ENCODE data around the gene CNTN5.

The CNTN5 gene

GRCh38 chr11:99952816-99953215, 932.1 kb downstream of the CNTN5 start:
- peak; percentile 52 for DNase-seq

- no peak for DNase-seq
These were observed 939.8 kb downstream of the CNTN5 start for GRCh38 chr11:99960536-99960935.

DNA sequence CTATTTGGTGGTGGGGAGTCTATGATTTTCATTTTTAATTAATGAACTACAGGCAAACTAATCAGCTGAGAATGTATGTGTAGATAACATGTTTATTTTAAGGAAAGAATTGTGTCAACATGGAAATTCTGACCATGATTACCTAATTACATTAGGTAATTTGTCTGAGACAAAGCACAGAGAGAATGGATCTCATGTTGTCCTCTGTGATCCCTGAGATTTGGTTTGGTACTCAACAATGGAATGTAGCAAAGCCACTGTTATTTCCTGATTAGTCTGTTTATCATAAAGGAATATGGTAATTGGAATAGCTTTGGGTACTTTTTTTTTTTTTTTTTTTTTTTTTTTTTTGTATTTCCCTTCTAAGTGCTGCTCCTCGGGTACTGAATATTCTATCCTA, 947.6 kb downstream of the CNTN5 start:
- no peak for DNase-seq

DNA sequence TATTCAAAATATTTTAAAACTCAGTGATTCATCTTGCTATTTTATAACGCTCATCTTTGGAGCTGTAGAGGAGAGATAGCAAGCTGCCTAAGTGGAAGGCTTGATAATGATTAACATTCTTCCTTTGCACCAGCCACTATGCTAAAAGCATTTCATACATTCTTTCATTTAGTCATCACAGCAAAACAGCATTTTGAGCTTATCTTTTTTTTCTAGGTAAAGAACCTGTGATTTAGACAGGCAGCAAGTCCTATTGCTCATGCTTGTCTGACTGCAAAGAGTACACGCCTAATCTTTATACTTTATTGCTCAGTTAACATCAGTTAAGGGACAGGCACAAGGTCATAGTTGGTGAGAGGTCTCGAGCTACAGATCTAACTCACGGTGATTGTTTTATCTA, 953.2 kb downstream of the CNTN5 start:
- no peak for DNase-seq

DNA sequence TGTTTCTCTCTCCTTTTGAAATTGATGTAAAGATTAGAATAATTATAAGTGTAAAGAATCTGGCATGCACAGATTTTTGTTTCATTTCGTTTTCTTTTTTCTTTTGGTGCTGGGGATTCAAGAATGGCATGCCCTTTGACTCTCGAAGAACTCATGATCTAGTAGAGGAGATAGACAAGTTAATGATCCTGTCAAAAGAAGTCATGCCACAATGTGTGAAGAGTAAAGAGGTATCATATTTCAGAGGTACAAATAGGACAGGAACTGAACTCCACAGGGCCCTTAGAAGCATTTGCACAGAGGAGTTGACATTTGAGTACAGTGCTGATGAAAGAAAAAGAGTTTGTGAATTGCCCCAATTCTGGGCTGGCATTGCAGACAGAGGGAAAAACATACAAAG, 958.3 kb downstream of the CNTN5 start:
- no peak for DNase-seq

- peak; percentile 31 for DNase-seq
These were observed 967.2 kb downstream of the CNTN5 start for GRCh38 chr11:99987821-99988470.

GRCh38 chr11:99988471-99988837, 967.7 kb downstream of the CNTN5 start:
- peak; percentile 26 for DNase-seq

- no peak for DNase-seq
These were observed 983.2 kb downstream of the CNTN5 start for GRCh38 chr11:100003985-100004384.

DNA sequence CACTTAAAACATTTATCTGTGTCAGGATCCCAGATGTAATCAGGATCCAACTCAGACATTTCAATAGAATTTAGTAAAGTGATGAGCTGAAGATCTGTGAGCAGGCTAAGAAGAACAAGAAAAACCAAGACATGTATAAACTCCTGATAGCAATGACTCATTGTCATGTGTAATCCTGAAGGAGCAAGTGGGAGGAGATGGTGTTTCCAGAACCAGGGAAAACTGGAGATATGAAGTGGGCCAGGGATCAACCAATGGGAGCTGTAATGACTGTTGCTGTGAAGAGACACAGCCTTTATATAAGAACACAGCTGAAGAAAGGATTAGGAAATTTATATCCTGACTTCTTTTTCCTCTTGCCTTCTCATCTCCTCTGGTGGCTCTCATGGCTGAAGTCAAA, 983.8 kb downstream of the CNTN5 start:
- DNase-seq: peak; percentile 5

DNA sequence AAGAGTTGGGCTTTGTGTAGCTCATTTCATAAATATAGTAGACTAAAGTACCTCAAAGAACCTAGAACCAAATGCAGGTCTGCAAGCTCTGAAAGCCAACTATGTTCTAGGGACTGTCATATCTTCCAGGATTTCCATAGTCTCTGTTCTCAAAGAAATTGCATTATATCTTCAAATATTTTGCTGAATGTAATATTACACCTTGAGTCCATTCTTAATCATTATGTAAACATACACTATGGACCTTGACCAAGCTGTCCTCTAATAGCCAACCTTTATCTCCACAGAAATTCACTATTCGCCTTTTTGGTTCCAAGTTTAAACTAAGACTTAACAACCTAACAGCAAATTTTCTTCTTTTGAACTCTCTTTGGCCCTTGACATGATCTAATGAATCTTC, 987.7 kb downstream of the CNTN5 start:
- DNase-seq: no peak

GRCh38 chr11:100009728-100010127, 989.0 kb downstream of the CNTN5 start:
- DNase-seq: no peak

GRCh38 chr11:100010393-100010792, 989.6 kb downstream of the CNTN5 start:
- no peak for DNase-seq

DNA sequence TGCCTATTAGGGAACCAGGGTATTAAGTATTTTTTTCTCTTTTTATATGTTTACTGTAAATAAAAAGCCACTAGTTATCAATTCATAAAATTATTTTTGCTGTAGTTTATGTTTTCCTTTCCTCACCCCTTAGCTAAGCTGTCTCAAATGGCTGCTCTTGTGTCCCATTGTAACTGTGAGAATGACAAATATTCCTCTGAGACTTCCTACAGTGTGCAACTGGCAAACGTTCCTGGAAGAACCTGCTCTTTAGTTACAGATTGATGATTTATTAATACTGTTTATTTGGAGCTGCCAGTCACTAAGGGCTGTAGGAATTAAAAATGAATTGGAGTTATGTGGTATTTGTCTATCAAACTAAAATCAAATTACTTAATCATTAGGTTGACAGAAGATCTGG, 990.9 kb downstream of the CNTN5 start:
- DNase-seq: no peak

DNA sequence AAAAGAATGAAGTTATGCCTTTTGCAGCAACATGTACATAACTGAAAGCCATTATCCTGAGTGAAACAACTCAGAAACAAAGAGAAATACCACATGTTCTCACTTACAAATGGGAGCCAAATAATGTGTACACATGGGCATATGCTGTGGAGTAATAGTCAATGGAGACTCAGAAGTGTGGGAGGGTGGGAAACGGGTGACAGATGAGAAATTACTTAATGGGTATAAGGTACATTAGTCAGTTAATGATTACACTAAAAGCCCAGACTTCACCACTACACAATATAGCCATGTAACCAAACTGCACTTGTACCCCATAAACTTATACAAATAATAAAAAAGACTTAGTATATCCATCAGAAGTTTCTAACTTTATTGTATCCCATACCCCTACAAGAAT, 992.3 kb downstream of the CNTN5 start:
- no peak for DNase-seq

GRCh38 chr11:100031973-100032372, 1011.2 kb downstream of the CNTN5 start:
- no peak for DNase-seq

- DNase-seq: no peak
These were observed 1040.3 kb downstream of the CNTN5 start for GRCh38 chr11:100061006-100061405.

DNA sequence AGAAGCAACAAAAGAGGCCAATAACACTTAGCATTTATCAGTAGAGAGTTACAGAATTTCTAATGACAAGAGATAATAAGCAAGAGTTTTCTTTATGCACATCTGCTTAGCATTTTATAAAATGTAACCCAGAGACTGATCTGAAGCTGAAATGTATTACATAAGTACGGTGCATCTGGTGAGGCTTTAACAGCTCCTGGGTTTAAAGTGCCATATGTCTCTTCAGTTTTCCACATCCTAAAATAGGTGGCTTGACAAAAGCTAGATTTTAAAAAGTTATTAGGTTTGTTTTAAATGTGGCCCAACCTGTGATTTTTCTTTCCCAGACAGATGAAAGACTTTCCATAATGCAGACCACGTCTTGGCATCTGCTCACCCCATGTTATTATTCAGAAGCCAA, 1045.7 kb downstream of the CNTN5 start:
- DNase-seq: no peak

DNA sequence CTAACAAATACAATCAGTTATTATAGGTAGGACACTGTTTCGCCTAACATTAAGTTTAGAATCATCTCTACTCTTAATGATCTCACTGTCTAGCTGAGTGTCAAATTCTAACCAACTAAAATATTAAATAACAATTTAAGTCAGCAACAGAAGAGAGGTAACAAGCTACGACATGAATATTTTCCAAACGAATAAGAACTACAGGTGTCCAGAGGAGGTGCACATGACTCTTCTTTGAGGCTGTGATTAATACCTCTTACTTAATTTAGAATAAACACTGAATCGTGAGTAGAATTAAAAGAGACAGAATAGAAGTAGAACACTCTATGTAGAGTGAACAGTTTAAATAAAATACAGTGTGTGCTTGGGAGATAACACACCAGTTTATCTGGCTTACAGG, 1047.4 kb downstream of the CNTN5 start:
- DNase-seq: no peak

GRCh38 chr11:100072131-100072530, 1051.4 kb downstream of the CNTN5 start:
- no peak for DNase-seq

- DNase-seq: no peak
These were observed 1059.6 kb downstream of the CNTN5 start for GRCh38 chr11:100080381-100080780.

- no peak for DNase-seq
These were observed 1060.1 kb downstream of the CNTN5 start for GRCh38 chr11:100080821-100081220.

DNA sequence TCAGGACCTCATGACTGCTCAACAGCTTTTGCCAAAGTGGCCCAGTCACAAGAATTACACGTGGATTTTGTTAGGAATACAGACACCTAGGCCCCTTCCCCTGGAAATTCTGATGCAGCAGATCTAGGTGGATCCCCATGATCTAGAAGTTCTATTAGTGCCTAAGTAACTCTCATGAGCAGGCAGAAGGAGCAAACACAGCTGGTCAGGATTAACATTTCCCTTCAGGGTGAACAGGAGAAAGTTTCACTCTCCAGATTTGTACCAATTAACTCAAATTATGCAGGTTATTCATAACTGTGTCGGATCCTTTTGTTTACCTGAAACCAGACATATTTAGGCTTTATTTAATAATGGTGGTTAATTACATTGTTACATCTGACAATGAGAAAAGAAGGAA, 1072.9 kb downstream of the CNTN5 start:
- no peak for DNase-seq

GRCh38 chr11:100094121-100094865, 1073.5 kb downstream of the CNTN5 start:
- no peak for DNase-seq

DNA sequence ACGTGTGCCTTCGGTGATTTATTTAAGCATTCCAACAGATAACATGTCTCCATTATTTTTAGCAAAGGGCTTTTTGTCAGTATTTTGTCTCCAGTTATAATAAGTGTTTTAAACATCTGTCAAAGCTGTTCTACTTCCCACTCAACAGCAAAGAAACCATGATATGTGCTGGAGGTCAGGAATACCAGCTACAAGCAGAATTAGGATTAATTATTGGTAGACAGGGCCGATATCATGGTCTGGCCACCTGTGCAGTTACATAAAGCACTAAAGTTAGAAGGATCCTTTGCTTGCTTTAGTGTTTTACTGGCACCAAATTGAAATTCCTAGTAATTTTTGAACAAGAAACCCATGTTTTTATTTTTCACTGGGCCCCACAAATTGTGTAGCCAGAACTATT, 1075.1 kb downstream of the CNTN5 start:
- no peak for DNase-seq

- no peak for DNase-seq
These were observed 1077.8 kb downstream of the CNTN5 start for GRCh38 chr11:100098560-100098959.

All from fibroblast of skin of back (primary cell).